H1 (cell line): Measurements from ENCODE around the gene HEPACAM. TPM values are rescaled to one million over a fixed set of nuclear protein-coding genes. Genes with fewer than 3 reads are reported as not detected.

Experiments used
- CTCF ChIA-PET: fragments of 300-600 bp; sonication (Branson Sonifier 250); formaldehyde crosslinking; loops from one replicate; lab custom pipeline; 2021; ENCODE audit not compliant: partially characterized antibody; lab: Charles Lee
- POLR2A ChIA-PET: fragments of 300-600 bp; sonication (Branson Sonifier 250); formaldehyde crosslinking; loops from one replicate; lab custom pipeline; 2021; ENCODE audit warnings: inconsistent platforms; ENCODE audit not compliant: partially characterized antibody; lab: Charles Lee
- DNase-seq, 2 experiments: peaks; one replicate each; pipeline versions ENCODE4 v3.0.0 to v3.0.0-alpha.2; 2010 to 2022; ENCODE audit warnings: low spot score in 2 of 2, low read depth in 1 of 2, mixed read lengths in 1 of 2
- FAIRE-seq: peaks from 2 replicates; lab custom pipeline; 2011; peaks lifted over from hg19 to GRCh38; lab: Jason Lieb, UNC
- H2AFZ ChIP-seq: 2 replicates; pipeline ENCODE4 v1.8.1; 2012; ENCODE audit warnings: low read length, inconsistent platforms
- H2AK5ac ChIP-seq: 2 replicates; pipeline ENCODE4 v1.6.1; 2013; ENCODE audit warnings: low read depth, low read length
- H2BK120ac ChIP-seq: replicated peaks from 2 replicates; pipeline ENCODE3; 2013; ENCODE audit warnings: low read depth, low read length, inconsistent platforms
- H2BK12ac ChIP-seq: 2 replicates; pipeline ENCODE4 v1.6.1; 2013; ENCODE audit warnings: low read depth, low read length
- H2BK15ac ChIP-seq: 2 replicates; pipeline ENCODE4 v1.6.1; 2013; ENCODE audit warnings: low read length
- H2BK20ac ChIP-seq: 2 replicates; pipeline ENCODE4 v1.6.1; 2013; ENCODE audit warnings: low read length
- H2BK5ac ChIP-seq: 2 replicates; pipeline ENCODE4 v1.6.1; 2013; ENCODE audit warnings: low read depth, low read length
- H3K14ac ChIP-seq: 2 replicates; pipeline ENCODE4 v1.6.1; 2013; ENCODE audit warnings: inconsistent platforms; ENCODE audit not compliant: insufficient read length
- H3K18ac ChIP-seq: 2 replicates; pipeline ENCODE4 v1.6.1; 2013; ENCODE audit warnings: low read length; ENCODE audit errors: extremely low read depth
- H3K23ac ChIP-seq: 2 replicates; pipeline ENCODE4 v1.6.1; 2013; ENCODE audit warnings: inconsistent platforms; ENCODE audit not compliant: insufficient read length
- H3K23me2 ChIP-seq: 2 replicates; pipeline ENCODE4 v1.6.1; 2013; ENCODE audit warnings: low read depth, low read length
- H3K27ac ChIP-seq: 2 replicates; pipeline ENCODE4 v1.6.1; 2011; ENCODE audit warnings: low read depth, low read length, inconsistent platforms
- H3K27me3 ChIP-seq, 4 experiments: replicated peaks in 1 of 4; 1 replicate in 1 of 4; 2 replicates in 3 of 4; pipeline versions ENCODE4 v1.6.1 to v1.8.1; 2011 to 2013; ENCODE audit warnings: low read length in 3 of 4, mild to moderate bottlenecking in 3 of 4, inconsistent platforms in 2 of 4, mixed read lengths in 2 of 4, moderate library complexity in 1 of 4; ENCODE audit not compliant: control insufficient read depth in 3 of 4, insufficient read depth in 3 of 4; ENCODE audit errors: extremely low read depth in 1 of 4
- H3K36me3 ChIP-seq, 4 experiments: 2 replicates each; pipeline versions ENCODE4 v1.6.1 to v1.8.1; 2011 to 2013; ENCODE audit warnings: mild to moderate bottlenecking in 4 of 4, low read length in 3 of 4, moderate library complexity in 2 of 4, control low read depth in 1 of 4, inconsistent platforms in 1 of 4; ENCODE audit not compliant: insufficient read depth in 4 of 4, control insufficient read depth in 2 of 4
- H3K4ac ChIP-seq: replicated peaks from 2 replicates; pipeline ENCODE3; 2013; ENCODE audit warnings: low read length, low read depth, mixed read lengths, inconsistent platforms; ENCODE audit not compliant: insufficient read length
- H3K4me1 ChIP-seq, 4 experiments: replicated peaks in 1 of 4; 1 replicate in 1 of 4; 2 replicates in 3 of 4; pipeline versions ENCODE4 v1.6.1 to v1.8.1; 2011 to 2013; ENCODE audit warnings: low read length in 3 of 4, inconsistent platforms in 2 of 4, mixed read lengths in 1 of 4; ENCODE audit not compliant: insufficient read depth in 4 of 4, control insufficient read depth in 3 of 4
- H3K4me2 ChIP-seq, 2 experiments: 2 replicates each; pipeline versions ENCODE4 v1.6.1 to v1.8.1; 2011 to 2013; ENCODE audit warnings: low read depth in 2 of 2, low read length in 2 of 2, control low read depth in 1 of 2, inconsistent platforms in 1 of 2, mild to moderate bottlenecking in 1 of 2; ENCODE audit not compliant: insufficient read depth in 1 of 2
- H3K4me3 ChIP-seq, 4 experiments: fragments of 200-600, 300-600 bp in 1 of 4; sonication (generic), shearing (Covaris generic), sonication (Bioruptor Twin) in 1 of 4; 2 replicates each; pipeline versions ENCODE4 v1.5.1 to v1.8.1; 2011 to 2016; ENCODE audit warnings: low read length in 4 of 4, low read depth in 3 of 4, control low read depth in 2 of 4, inconsistent platforms in 2 of 4, mild to moderate bottlenecking in 2 of 4, mixed read lengths in 1 of 4, moderate library complexity in 1 of 4; ENCODE audit not compliant: insufficient read depth in 2 of 4; ENCODE audit errors: extremely low read depth in 1 of 4
- H3K56ac ChIP-seq: replicated peaks from 2 replicates; pipeline ENCODE3; 2013; ENCODE audit warnings: low read depth, mild to moderate bottlenecking, mixed read lengths, low read length, inconsistent platforms; ENCODE audit not compliant: insufficient read length
- H3K79me1 ChIP-seq: 2 replicates; pipeline ENCODE4 v1.6.1; 2013; ENCODE audit warnings: low read depth, low read length, control low read depth
- H3K79me2 ChIP-seq, 2 experiments: 2 replicates each; pipeline versions ENCODE4 v1.6.1 to v1.8.1; 2012 to 2013; ENCODE audit warnings: low read length in 2 of 2, mild to moderate bottlenecking in 2 of 2, inconsistent platforms in 1 of 2; ENCODE audit not compliant: insufficient read depth in 2 of 2, control insufficient read depth in 1 of 2
- H3K9ac ChIP-seq, 4 experiments: replicated peaks in 1 of 4; 1 replicate in 1 of 4; 2 replicates in 3 of 4; pipeline versions ENCODE4 v1.6.1 to v1.8.1; 2011 to 2013; ENCODE audit warnings: low read depth in 3 of 4, low read length in 3 of 4, control low read depth in 2 of 4, mild to moderate bottlenecking in 2 of 4, moderate library complexity in 2 of 4, inconsistent platforms in 1 of 4; ENCODE audit errors: extremely low read depth in 1 of 4
- H3K9me3 ChIP-seq, 2 experiments: 2 replicates each; pipeline versions ENCODE4 v1.6.1 to v1.8.1; 2012 to 2013; ENCODE audit warnings: mild to moderate bottlenecking in 2 of 2, moderate library complexity in 2 of 2, control low read depth in 1 of 2, inconsistent platforms in 1 of 2, low read depth in 1 of 2, low read length in 1 of 2, mixed read lengths in 1 of 2; ENCODE audit not compliant: insufficient read depth in 2 of 2
- H4K20me1 ChIP-seq, 2 experiments: replicated peaks in 1 of 2; 2 replicates each; pipeline versions ENCODE3 to v1.8.1; 2011 to 2013; ENCODE audit warnings: inconsistent platforms in 2 of 2, low read length in 2 of 2, mild to moderate bottlenecking in 1 of 2; ENCODE audit not compliant: insufficient read depth in 2 of 2, control insufficient read depth in 1 of 2
- H4K5ac ChIP-seq: 2 replicates; pipeline ENCODE4 v1.6.1; 2013; ENCODE audit warnings: low read length, low read depth, mixed read lengths, inconsistent platforms; ENCODE audit not compliant: insufficient read length
- H4K8ac ChIP-seq: 2 replicates; pipeline ENCODE4 v1.8.0; 2013; ENCODE audit warnings: mild to moderate bottlenecking, moderate library complexity, low read length, inconsistent platforms; ENCODE audit not compliant: insufficient read depth; ENCODE audit errors: extremely low read depth
- H4K91ac ChIP-seq: replicated peaks from 2 replicates; pipeline ENCODE3; 2013; ENCODE audit warnings: low read length, mixed read lengths, inconsistent platforms; ENCODE audit not compliant: insufficient read length
- HDAC6 ChIP-seq: IDR thresholded peaks from one replicate; pipeline ENCODE4 v1.7.1; 2012; ENCODE audit warnings: low read depth, mild to moderate bottlenecking, inconsistent platforms, low read length, moderate library complexity
- SP2 ChIP-seq: IDR thresholded peaks from 2 replicates; pipeline ENCODE4 v1.6.1; 2012; ENCODE audit warnings: mild to moderate bottlenecking, low read length, inconsistent platforms
- SUZ12 ChIP-seq: fragments of 200-600 bp; sonication (generic); IDR thresholded peaks from 2 replicates; pipeline ENCODE4 v1.6.1; 2012; ENCODE audit warnings: mild to moderate bottlenecking, inconsistent platforms, low read length, moderate library complexity, mixed read lengths
- WGBS, 2 experiments: shearing (Covaris generic) in 1 of 2; methylation state at CpG; one replicate each; pipeline versions ENCODE4 v1.1.6 to v1.1.7; 2013 to 2015; ENCODE audit warnings: low lambda C conversion rate in 2 of 2, mixed read lengths in 2 of 2, inconsistent platforms in 1 of 2, low coverage in 1 of 2, missing lambda C conversion rate in 1 of 2; ENCODE audit not compliant: insufficient replicate concordance in 2 of 2, insufficient coverage in 1 of 2, insufficient read length in 1 of 2; ENCODE audit errors: extremely low coverage in 1 of 2, missing lambda C conversion rate in 1 of 2; 5-methylcytosine and 5-hydroxymethylcytosine counted together
- polyA plus RNA-seq, 7 experiments: library from polyadenylated mRNA; depleted of rRNA in 3 of 7; stranded (reverse) in 5 of 7; unstranded in 2 of 7; fragments of >200 nt in 5 of 7; fragments of 200-250 nt in 2 of 7; gene quantifications; 1 replicate in 5 of 7; 2 replicates in 1 of 7; 4 replicates in 1 of 7; pipeline versions ENCODE4 v1.2.1 to v1.2.3, GENCODE V29; 2011 to 2013; ENCODE audit warnings: missing spikeins in 2 of 7, mixed read lengths in 2 of 7
- total RNA-seq: library from RNA; stranded (reverse); fragmentation: NEBNext Ultra II Directional; extraction: Animal tissue kit (Norgen Biotek cat#: 25700); gene quantifications from 2 replicates; pipeline ENCODE4 v1.2.1, GENCODE V29; 2021

HEPACAM gene
- total and polyA plus RNA-seq, 2 of the 8 experiments (the other 6 are each of a cell fraction or from before 2014, with no cell fraction given), result not detected

DNA sequence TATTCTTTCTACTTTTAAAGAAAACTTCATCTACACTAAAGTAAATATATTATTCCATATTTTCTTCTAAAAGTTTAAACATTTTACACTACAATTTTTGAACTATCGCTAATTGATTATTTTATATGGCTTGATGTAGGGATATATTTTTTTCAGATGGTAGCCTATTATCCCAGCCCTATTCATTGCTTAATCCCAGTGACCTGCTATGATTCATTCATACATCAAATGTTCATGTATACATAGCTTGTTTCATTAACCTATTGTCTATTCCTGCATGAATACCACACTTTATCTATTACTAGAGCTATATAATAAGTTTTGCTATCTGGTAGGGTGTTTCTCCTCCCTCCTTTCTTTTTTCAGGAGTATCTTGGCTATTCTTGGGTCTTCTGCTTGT, 33.2 kb downstream of the HEPACAM start:
- Histone ChIP-seq H3K36me3 (no peaks in the 10 kb centered on the region), H2AK5ac (no peak overlapping the region), H2AFZ (no peak overlapping the region), H3K9ac (no peak overlapping the region), H2BK120ac (no peak overlapping the region), H3K23ac (no peak overlapping the region), H3K4ac (no peak overlapping the region), H2BK15ac (no peak overlapping the region), H4K8ac (no peak overlapping the region), H3K4me2 (no peak overlapping the region), H2BK5ac (no peak overlapping the region), H3K18ac (no peak overlapping the region), H4K20me1 (no peaks in the 10 kb centered on the region), H3K79me1 (no peaks in the 10 kb centered on the region), H3K4me3 (no peak overlapping the region), H2BK12ac (no peak overlapping the region), H2BK20ac (no peak overlapping the region), H3K14ac (no peak overlapping the region), H4K5ac (no peak overlapping the region), H3K9me3 (no peaks in the 10 kb centered on the region), H3K23me2 (no peaks in the 10 kb centered on the region), H3K27ac (no peak overlapping the region), H3K4me1 (peaks cover 0 to 2% (median 1%) of the 10 kb centered on the region in 4 experiments; a peak in 3 of 7 replicates), H3K27me3 (peaks cover 0 to 6% (median 0%) of the 10 kb centered on the region in 4 experiments; a peak in 3 of 7 replicates), H4K91ac (no peak overlapping the region), H3K79me2 (no peaks in the 10 kb centered on the region), H3K56ac (no peak overlapping the region)
- TF ChIP-seq HDAC6 (no peak), SP2 (no peak), SUZ12 (no peak)
- POLR2A ChIA-PET, result interaction anchor here (1.2 kb wide), 1 partner anchor 9 kb away, joined by 3 read pairs; no protein-coding TSS in a partner anchor
- FAIRE-seq, result no peak
- 95% methylated on average over 1 of the region's 1 CpG; no CpG with 5 or more reads in 1 of the 2 experiments for WGBS, 2 experiments
- no peak for DNase-seq
- CTCF ChIA-PET, result interaction anchor here (1.5 to 1.6 kb wide), 2 partner anchors 11 to 26 kb away, joined by 5 to 6 read pairs; no protein-coding TSS in a partner anchor
